Endothelial cell of umbilical vein (primary cell): ENCODE data around the gene STK24. TPM values are rescaled to one million over a fixed set of nuclear protein-coding genes. Genes with fewer than 3 reads are reported as not detected.

Source experiments
- BruUV-seq: library from RNA; stranded (reverse); fragments of 400-500 nt; replicated peaks from 2 replicates; lab custom pipeline; 2021; lab: Mats Ljungman, UMichigan
- CTCF ChIA-PET: fragments of 300-600, 350-600 bp; sonication (Branson Sonifier 250); formaldehyde crosslinking; loops from one replicate; lab custom pipeline; 2021; ENCODE audit warnings: antibody characterized with exemption, inconsistent platforms; lab: Charles Lee
- POLR2A ChIA-PET: fragments of 300-600, 350-600 bp; sonication (Branson Sonifier 250); formaldehyde crosslinking; loops from one replicate; lab custom pipeline; 2021; ENCODE audit warnings: antibody characterized with exemption, inconsistent platforms; lab: Charles Lee
- DNase-seq: peaks from one replicate; pipeline ENCODE4 v3.0.0-alpha.2; 2011; ENCODE audit warnings: low read depth, low spot score
- FAIRE-seq: peaks from 2 replicates; lab custom pipeline; 2011; peaks lifted over from hg19 to GRCh38; lab: Jason Lieb, UNC
- H2AFZ ChIP-seq: 2 replicates; pipeline ENCODE4 v1.6.0; 2012; ENCODE audit warnings: low read depth, low read length, control low read depth, inconsistent platforms
- H3K27ac ChIP-seq: 2 replicates; pipeline ENCODE4 v1.5.1; 2011; ENCODE audit warnings: low read depth, mild to moderate bottlenecking, control low read depth, low read length, moderate library complexity; ENCODE audit not compliant: insufficient read depth
- H3K27me3 ChIP-seq, 2 experiments: 2 replicates each; pipeline versions ENCODE4 v1.6.0 to v1.6.1; 2011; ENCODE audit warnings: low read length in 2 of 2, mixed read lengths in 1 of 2; ENCODE audit not compliant: control insufficient read depth in 2 of 2, insufficient read depth in 2 of 2
- H3K36me3 ChIP-seq, 2 experiments: 2 replicates in 1 of 2; 3 replicates in 1 of 2; pipeline ENCODE4 v1.5.1; 2011; ENCODE audit warnings: low read length in 2 of 2, mild to moderate bottlenecking in 1 of 2, moderate library complexity in 1 of 2; ENCODE audit not compliant: control insufficient read depth in 2 of 2, insufficient read depth in 2 of 2; ENCODE audit errors: extremely low read depth in 1 of 2
- H3K4me1 ChIP-seq: 3 replicates; pipeline ENCODE4 v1.5.1; 2011; ENCODE audit warnings: mild to moderate bottlenecking, low read length; ENCODE audit not compliant: control insufficient read depth, insufficient read depth; ENCODE audit errors: extremely low read depth
- H3K4me2 ChIP-seq: 2 replicates; pipeline ENCODE4 v1.6.1; 2011; ENCODE audit warnings: low read length, control low read depth, mixed read lengths; ENCODE audit not compliant: insufficient read depth
- H3K4me3 ChIP-seq, 3 experiments: fragments of 200-600 bp in 1 of 3; sonication (generic), shearing (Covaris generic) in 1 of 3; replicated peaks in 1 of 3; 2 replicates each; pipeline ENCODE4 v1.5.1; 2011 to 2016; ENCODE audit warnings: control low read depth in 3 of 3, low read length in 3 of 3, mild to moderate bottlenecking in 2 of 3, inconsistent platforms in 1 of 3, low read depth in 1 of 3, moderate library complexity in 1 of 3; ENCODE audit not compliant: insufficient read depth in 1 of 3
- H3K79me2 ChIP-seq: 2 replicates; pipeline ENCODE4 v1.6.0; 2012; ENCODE audit warnings: low read length, inconsistent platforms; ENCODE audit not compliant: control insufficient read depth, insufficient read depth
- H3K9ac ChIP-seq: replicated peaks from 2 replicates; pipeline ENCODE3; 2011; ENCODE audit warnings: low read length, control low read depth; ENCODE audit not compliant: insufficient read depth; ENCODE audit errors: extremely low read depth
- H3K9me1 ChIP-seq: replicated peaks from 3 replicates; pipeline ENCODE4 v1.6.0; 2011; ENCODE audit warnings: mild to moderate bottlenecking, low read length; ENCODE audit not compliant: control insufficient read depth, insufficient read depth; ENCODE audit errors: extremely low read depth
- H3K9me3 ChIP-seq: replicated peaks from 2 replicates; pipeline ENCODE4 v1.5.1; 2012; ENCODE audit warnings: low read length, inconsistent platforms; ENCODE audit not compliant: control insufficient read depth, insufficient read depth
- H4K20me1 ChIP-seq: replicated peaks from 2 replicates; pipeline ENCODE3; 2011; ENCODE audit warnings: mild to moderate bottlenecking, low read length; ENCODE audit not compliant: control insufficient read depth, insufficient read depth; ENCODE audit errors: extremely low read depth
- CTCF ChIP-seq, 2 donors: IDR thresholded peaks; 1 replicate in 1 of 2; 2 replicates in 1 of 2; pipeline ENCODE4 v1.5.1; 2011; ENCODE audit warnings: low read length in 2 of 2, mild to moderate bottlenecking in 2 of 2, moderate library complexity in 2 of 2, control low read depth in 1 of 2, inconsistent platforms in 1 of 2, low read depth in 1 of 2; ENCODE audit not compliant: insufficient read depth in 1 of 2; ENCODE audit errors: extremely low read depth in 1 of 2
- EZH2 ChIP-seq: IDR thresholded peaks from 2 replicates; pipeline ENCODE4 v1.6.1; 2012; ENCODE audit warnings: borderline replicate concordance, low read depth, mild to moderate bottlenecking, moderate library complexity, low read length, inconsistent platforms; ENCODE audit not compliant: severe bottlenecking
- FOS ChIP-seq: IDR thresholded peaks from 2 replicates; pipeline ENCODE4 v1.6.1; 2011; ENCODE audit warnings: mild to moderate bottlenecking, low read length, moderate library complexity, borderline replicate concordance; ENCODE audit not compliant: insufficient read depth
- MAX ChIP-seq: IDR thresholded peaks from 2 replicates; pipeline ENCODE4 v1.6.1; 2011; ENCODE audit not compliant: insufficient read depth, insufficient read length
- MYC ChIP-seq: IDR thresholded peaks from one replicate; pipeline ENCODE4 v1.6.1; 2011; ENCODE audit warnings: mild to moderate bottlenecking, low read depth, low read length
- POLR2A ChIP-seq: IDR thresholded peaks from 2 replicates; pipeline ENCODE4 v1.6.1; 2012; ENCODE audit warnings: low read depth, mild to moderate bottlenecking, control low read depth, low read length
- dilution Hi-C: fragments of 300-500 bp; cut with MboI; formaldehyde crosslinking; loops from one replicate; pipeline ENCODE4 v1.15.0; 2019; ENCODE audit warnings: low sequenced_read_pairs; ENCODE audit not compliant: extremely low pct_ligation_motif_present
- intact Hi-C: fragments of 100-400 bp; cut with micrococcal nuclease; formaldehyde crosslinking; loops from one replicate; pipeline ENCODE4 v1.10.0; 2022
- polyA plus RNA-seq, 4 experiments: library from polyadenylated mRNA; depleted of rRNA in 3 of 4; stranded (reverse) in 3 of 4; unstranded in 1 of 4; fragments of >200 nt; gene quantifications; 2 replicates each; pipeline versions ENCODE4 v1.2.1 to v1.2.3, GENCODE V29; 2011 to 2012; ENCODE audit warnings: missing spikeins in 1 of 4
- total RNA-seq: library from RNA; stranded (reverse); gene quantifications from 2 replicates; pipeline ENCODE4 v1.2.3, GENCODE V29; 2021

STK24 gene
- total and polyA plus RNA-seq, 2 donors (not counting 3 experiments of a cell fraction or from before 2014, with no cell fraction given): 43.3 to 100 TPM

- no TSS peak for BruUV-seq
- ChIA-PET POLR2A (interaction anchor here (0.6 kb wide), 1 partner anchor 647 kb away, joined by 7 read pairs; no protein-coding TSS in a partner anchor), CTCF (interaction anchor here (1.4 to 2.0 kb wide), 2 partner anchors 9 to 86 kb away, joined by 4 to 9 read pairs; no protein-coding TSS in a partner anchor)
- FAIRE-seq (no peak), DNase-seq (no peak)
- TF ChIP-seq CTCF (IDR thresholded peaks at IDR 0.05; ENCODE audit: extremely low read depth in 1 of 2, insufficient read depth in 1 of 2, low read depth in 1 of 2, low read length in 2 of 2) (no peak), EZH2 (no peak), MAX (no peak), MYC (no peak), POLR2A (no peak), FOS (no peak)
- Histone ChIP-seq H3K4me2 (peak overlapping the region; percentile 55), H2AFZ (no peak overlapping the region), H4K20me1 (no peaks in the 10 kb centered on the region), H3K27ac (no peak overlapping the region), H3K4me1 (peaks cover 44% of the 10 kb centered on the region), H3K9ac (no peak overlapping the region), H3K9me3 (no peaks in the 10 kb centered on the region), H3K36me3 (no peaks in the 10 kb centered on the region), H3K9me1 (no peaks in the 10 kb centered on the region), H3K79me2 (peaks cover 99% of the 10 kb centered on the region), H3K4me3 (no peak overlapping the region), H3K27me3 (no peaks in the 10 kb centered on the region)
- intact Hi-C loops: loop anchor here (2.0 kb wide), 2 partner anchors 24 to 60 kb away; no protein-coding TSS in a partner anchor
- dilution Hi-C loops: no loop called here
Measured at GRCh38 chr13:98567140-98567539, 9.8 kb downstream of the STK24 start.
